ENCODE results near the gene BRD8.

The BRD8 gene

DNA sequence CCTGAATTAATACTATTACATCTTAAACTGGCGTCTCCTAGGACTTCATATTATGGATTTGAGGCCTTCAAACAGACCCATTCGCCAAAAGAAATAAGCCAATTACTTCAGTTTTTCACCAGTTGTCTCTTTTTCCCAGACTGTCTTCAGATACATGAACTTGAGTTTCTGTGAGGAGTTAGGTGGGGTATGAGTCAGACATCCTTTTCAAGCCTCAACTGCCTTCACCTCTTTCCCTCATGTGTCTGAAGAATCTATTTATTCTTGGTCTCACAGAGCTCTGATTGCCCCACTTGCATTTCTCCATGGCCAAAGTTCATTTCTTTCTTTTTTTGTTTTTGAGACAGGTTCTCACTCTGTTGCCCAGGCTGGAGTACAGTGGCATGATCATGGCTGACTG lies 82.1 kb downstream of the BRD8 start:
- Mint-ChIP-seq H3K27me3 (no peaks in the 10 kb centered on the region), H3K36me3 (no peaks in the 10 kb centered on the region), H3K27ac (peak overlapping the region; percentile 83), H3K4me3 (no peak overlapping the region), H3K9me3 (no peaks in the 10 kb centered on the region), H3K4me1 (peaks cover 54% of the 10 kb centered on the region)

DNA sequence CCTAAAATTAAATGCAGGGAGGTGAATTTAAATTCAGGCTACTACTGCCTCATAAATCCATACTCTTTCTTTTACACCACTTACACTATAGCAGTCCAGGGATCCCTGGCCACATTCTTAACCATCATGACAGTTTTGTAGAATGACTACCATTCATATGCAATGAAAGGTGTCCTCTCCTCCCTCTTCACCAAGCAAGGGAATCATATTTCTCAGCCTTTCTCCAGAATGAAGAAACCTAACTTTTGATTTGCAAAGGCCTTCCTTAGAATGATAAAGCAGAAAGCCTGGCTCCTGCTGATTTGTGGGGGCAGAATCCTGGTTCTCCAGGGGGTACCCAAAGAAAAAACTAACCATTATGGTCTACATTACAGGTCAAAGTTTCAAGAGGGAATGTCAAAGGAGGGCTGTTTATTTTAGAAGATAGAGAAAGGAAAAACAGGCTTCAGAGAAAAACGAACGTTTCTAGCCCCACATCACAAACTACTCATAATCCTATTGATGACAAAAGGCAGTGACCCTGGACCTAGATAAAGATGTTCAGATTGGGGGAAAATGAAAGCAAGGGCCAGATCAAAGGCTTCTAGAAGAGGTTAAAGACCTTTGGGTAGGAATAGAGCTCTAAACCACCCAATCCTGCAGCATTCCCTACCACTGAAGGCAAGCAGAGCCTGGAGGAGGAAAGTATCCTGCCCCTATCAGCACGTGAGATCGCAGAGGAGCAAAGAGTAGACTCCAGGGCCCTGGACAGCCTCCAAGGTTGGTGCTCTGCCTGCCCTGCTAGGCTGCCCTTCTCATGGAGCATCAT lies 83.1 kb downstream of the BRD8 start:
- Mint-ChIP-seq H3K36me3 (no peaks in the 10 kb centered on the region), H3K4me3 (no peak overlapping the region), H3K9me3 (no peaks in the 10 kb centered on the region), H3K27ac (peak overlapping the region; percentile 37), H3K27me3 (no peaks in the 10 kb centered on the region), H3K4me1 (peaks cover 54% of the 10 kb centered on the region)

GRCh38 chr5:138093036-138093435 lies 85.4 kb downstream of the BRD8 start:
- H3K27ac Mint-ChIP-seq = peak overlapping the region; percentile 41
- H3K36me3 Mint-ChIP-seq = no peaks in the 10 kb centered on the region
- H3K4me3 Mint-ChIP-seq = no peak overlapping the region
- H3K27me3 Mint-ChIP-seq = no peaks in the 10 kb centered on the region
- H3K9me3 Mint-ChIP-seq = no peaks in the 10 kb centered on the region
- H3K4me1 Mint-ChIP-seq = peaks cover 54% of the 10 kb centered on the region

DNA sequence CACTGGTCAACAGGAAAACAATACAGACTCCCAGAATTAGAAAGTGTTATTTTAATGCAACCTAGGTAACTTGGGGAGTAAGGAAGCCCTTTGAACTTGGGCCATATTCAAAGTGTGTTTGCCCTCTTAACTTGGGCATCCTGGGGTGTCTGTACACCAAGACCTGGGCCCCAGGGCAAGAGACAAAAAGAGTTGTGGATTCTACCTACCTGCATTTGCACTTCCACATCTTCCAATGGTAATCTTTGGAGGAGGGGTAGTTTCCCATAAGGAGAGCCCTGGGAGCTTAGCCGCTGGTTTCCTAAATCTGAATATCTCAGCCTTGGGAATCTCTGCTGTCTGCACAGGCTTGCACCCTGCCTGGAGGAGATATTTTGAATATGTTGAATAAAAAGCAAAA lies 86.1 kb downstream of the BRD8 start:
- H3K9me3 Mint-ChIP-seq = no peaks in the 10 kb centered on the region
- no peak overlapping the region for H3K4me3 Mint-ChIP-seq
- H3K36me3 Mint-ChIP-seq = no peaks in the 10 kb centered on the region
- H3K4me1 Mint-ChIP-seq = peaks cover 52% of the 10 kb centered on the region
- no peaks in the 10 kb centered on the region for H3K27me3 Mint-ChIP-seq
- H3K27ac Mint-ChIP-seq = no peak overlapping the region

- H3K27me3 Mint-ChIP-seq = no peaks in the 10 kb centered on the region
- no peak overlapping the region for H3K27ac Mint-ChIP-seq
- H3K36me3 Mint-ChIP-seq = no peaks in the 10 kb centered on the region
- H3K9me3 Mint-ChIP-seq = no peaks in the 10 kb centered on the region
- H3K4me1 Mint-ChIP-seq = peaks cover 47% of the 10 kb centered on the region
- H3K4me3 Mint-ChIP-seq = no peak overlapping the region
Measured at GRCh38 chr5:138091685-138092084, 86.7 kb downstream of the BRD8 start.

Measured in activated naive CD4-positive, alpha-beta T cell treated with anti-CD3 and anti-CD28 coated beads, Interleukin-2, amount 50 U/mL, for 24 hours (primary cell).